HG02973 (cell line): ENCODE measurements around the gene DNTTIP2.
"Not testable (repeated sequence)": the region's sequence is repeated elsewhere in the genome, so short reads cannot be mapped to it uniquely, and the experiment has no call there.

Experiments used
- ATAC-seq: cut with Tn5 transposase; IDR thresholded peaks from one replicate; pipeline ENCODE4 v1.9.1; 2021; ENCODE audit warnings: moderate library complexity; ENCODE audit not compliant: unreplicated experiment

DNTTIP2 gene, protein sequence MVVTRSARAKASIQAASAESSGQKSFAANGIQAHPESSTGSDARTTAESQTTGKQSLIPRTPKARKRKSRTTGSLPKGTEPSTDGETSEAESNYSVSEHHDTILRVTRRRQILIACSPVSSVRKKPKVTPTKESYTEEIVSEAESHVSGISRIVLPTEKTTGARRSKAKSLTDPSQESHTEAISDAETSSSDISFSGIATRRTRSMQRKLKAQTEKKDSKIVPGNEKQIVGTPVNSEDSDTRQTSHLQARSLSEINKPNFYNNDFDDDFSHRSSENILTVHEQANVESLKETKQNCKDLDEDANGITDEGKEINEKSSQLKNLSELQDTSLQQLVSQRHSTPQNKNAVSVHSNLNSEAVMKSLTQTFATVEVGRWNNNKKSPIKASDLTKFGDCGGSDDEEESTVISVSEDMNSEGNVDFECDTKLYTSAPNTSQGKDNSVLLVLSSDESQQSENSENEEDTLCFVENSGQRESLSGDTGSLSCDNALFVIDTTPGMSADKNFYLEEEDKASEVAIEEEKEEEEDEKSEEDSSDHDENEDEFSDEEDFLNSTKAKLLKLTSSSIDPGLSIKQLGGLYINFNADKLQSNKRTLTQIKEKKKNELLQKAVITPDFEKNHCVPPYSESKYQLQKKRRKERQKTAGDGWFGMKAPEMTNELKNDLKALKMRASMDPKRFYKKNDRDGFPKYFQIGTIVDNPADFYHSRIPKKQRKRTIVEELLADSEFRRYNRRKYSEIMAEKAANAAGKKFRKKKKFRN

GRCh38 chr1:93878889-93879586 is at the start of gene DNTTIP2:
TSS of gene DNTTIP2 (minus strand) at chr1:93879206. CDS start at chr1:93879148, 58 bp downstream.
- ATAC-seq: peak; percentile 84

- ATAC-seq: no peak
These were observed 46.2 kb upstream of the DNTTIP2 start for GRCh38 chr1:93925206-93925605.

- ATAC-seq: no peak
These were observed 40.8 kb upstream of the DNTTIP2 start for GRCh38 chr1:93919780-93920179.

- ATAC-seq: no peak
These were observed 38.3 kb upstream of the DNTTIP2 start for GRCh38 chr1:93917302-93917701.

DNA sequence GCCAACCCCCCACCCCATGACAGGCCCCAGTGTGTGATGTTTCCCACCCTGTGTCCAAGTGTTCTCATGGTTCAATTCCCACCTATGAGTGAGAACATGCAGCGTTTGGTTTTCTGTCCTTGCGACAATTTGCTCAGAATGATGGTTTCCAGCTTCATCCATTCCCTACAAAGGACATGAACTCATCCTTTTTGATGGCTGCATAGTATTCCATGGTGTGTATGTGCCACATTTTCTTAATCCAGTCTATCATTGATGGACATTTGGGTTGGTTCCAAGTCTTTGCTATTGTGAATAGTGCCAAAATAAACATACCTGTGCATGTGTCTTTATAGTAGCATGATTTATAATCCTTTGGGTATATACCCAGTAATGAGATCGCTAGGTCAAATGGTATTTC is 31.9 kb upstream of the DNTTIP2 start:
- ATAC-seq: not testable (repeated sequence)

DNA sequence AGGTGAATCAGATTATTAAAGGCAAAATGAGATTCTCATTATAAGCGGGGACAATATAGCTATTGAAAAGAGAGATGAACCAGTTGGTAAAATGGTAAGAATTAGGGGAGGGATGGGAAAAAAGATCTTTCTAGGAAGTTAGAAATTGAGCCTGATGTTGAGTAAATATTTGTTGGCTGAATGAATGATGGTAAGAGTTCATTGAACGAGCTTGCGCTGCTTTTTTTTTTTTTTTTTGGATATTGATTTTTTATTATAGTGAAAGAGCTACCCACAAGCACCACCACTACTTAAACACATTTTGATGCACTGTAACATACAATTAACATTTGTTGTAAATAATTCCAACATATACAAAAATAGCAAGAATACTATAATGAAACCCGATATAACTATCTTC is 31.3 kb upstream of the DNTTIP2 start:
- no peak for ATAC-seq

GRCh38 chr1:93909146-93910050 is 30.4 kb upstream of the DNTTIP2 start, which contains the start of gene GCLM:
TSS of gene GCLM (minus strand) at chr1:93909430. CDS start at chr1:93909163, 267 bp downstream.
- ATAC-seq: peak; percentile 94

DNA sequence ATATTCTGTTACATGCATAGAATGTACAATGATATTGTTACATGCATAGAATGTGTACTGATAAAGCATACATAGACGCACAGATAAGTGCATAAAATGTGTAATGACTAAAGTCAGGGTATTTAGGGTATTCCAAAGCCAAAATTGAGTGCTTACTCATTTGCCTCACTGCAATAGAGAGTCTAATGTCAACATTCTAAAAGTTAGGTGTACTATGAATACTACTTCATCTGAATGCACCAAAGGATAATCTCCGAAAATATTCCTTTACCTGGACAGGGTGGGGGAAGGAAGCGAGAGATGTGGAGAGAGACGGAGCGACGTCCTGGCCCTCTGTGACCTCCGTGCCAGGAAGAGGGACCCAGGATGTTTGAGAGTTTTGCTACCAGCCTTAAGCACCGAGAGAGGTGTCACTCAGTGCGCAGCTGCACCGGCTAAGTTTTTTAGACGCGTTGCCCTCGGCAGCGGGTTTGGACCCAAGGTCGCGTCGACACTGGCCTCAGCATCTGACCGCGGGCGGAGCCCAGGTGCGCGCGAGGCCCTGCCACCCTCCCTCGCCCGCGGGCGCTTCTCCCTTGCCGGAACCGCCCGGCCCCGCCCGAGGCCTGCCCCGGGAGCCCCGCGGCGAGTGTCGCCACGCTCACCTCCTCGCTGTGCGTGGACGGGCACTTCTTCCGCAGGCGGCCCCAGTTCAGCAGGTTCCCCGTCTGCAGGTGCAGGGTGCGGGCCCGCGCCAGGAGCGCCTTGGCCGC is 29.6 kb upstream of the DNTTIP2 start:
- peak; percentile 38 for ATAC-seq

- no peak for ATAC-seq
These were observed 28.7 kb upstream of the DNTTIP2 start for GRCh38 chr1:93907718-93908117.

- ATAC-seq: no peak
These were observed 27.5 kb upstream of the DNTTIP2 start for GRCh38 chr1:93906480-93906879.

DNA sequence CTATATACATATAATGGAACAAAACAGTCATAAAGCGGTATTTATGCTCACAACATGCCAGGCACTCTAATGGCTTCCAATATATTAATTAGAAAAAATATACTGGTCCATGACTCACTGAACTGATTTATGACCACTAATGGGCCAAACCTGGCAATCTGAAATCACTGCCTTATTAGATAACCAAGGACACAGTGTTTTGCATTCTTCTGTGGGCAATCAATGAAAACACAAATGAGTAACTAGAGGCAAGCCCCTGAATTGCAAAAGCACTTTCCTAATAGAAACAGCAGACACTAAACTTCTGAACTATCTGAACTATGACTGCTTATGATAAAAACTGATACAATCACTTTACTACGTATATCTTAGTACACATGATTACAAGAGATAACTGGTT is 26.7 kb upstream of the DNTTIP2 start:
- ATAC-seq: no peak

GRCh38 chr1:93905051-93905450 is 26.0 kb upstream of the DNTTIP2 start:
- no peak for ATAC-seq

- no peak for ATAC-seq
These were observed 25.2 kb upstream of the DNTTIP2 start for GRCh38 chr1:93904228-93904627.

DNA sequence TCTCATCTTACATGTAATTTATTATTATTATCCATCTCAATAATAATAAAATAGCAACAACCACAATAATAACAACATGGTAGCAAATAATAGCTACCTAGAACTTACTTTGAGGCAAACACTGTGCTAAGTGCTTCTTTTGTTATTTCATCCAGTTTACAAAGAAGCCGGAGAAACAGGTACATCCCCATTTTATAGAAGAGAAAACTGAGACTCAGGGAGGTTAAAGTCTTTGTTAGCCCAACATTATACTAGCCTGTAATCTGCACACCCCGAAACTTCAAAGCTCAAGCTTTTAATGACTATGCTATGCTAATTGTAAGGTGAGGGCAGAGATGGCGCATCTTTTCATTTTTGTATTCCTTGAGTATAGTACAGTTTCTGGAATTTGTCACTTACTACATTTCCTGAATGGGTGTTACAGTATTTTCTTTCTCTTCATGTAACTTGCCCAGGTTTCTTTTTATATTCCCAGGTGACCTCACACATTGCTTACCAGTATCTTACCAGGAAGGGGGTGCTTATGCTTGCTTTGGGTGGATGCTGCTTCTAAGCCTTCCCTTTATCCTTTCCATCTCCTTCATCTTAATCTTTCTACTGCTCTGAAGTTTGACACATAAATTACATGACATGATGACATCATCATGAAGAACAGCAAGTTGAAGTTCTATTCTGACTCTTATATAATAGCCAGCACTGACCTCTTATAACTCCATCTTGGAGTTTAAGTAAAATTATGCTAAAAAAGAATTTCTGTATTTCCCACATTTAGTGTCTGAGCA is 21.9 kb upstream of the DNTTIP2 start:
- ATAC-seq: no peak

DNA sequence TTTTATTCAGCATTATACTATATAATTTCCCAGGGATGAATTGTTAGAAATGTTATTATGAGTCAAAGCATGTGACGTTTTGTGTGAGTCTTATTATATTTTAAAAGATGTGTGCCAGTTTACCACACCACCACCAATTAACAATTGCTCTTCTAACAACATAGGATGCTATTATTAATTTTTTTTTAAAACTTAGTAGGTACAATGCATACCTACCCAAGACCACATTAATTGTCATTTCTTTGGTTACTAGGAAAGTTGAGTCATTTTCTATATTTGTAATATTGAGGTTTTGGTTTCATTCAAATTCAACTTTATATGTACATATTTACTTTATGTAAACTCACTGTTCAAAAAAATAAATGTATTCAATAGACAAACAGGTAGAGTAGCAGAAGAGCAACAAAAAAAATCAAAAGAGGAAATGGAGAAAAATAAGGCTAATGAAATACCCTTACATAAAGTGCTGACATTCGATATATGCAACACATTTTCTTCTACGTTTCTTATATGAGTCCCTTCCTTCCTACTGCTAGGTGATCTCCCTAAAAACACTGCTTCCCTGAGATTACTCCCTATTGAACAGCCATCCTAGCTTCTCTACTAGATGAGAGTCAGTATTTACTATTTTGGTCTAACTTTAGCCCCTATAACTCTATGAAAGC is 20.7 kb upstream of the DNTTIP2 start:
- no peak for ATAC-seq

DNA sequence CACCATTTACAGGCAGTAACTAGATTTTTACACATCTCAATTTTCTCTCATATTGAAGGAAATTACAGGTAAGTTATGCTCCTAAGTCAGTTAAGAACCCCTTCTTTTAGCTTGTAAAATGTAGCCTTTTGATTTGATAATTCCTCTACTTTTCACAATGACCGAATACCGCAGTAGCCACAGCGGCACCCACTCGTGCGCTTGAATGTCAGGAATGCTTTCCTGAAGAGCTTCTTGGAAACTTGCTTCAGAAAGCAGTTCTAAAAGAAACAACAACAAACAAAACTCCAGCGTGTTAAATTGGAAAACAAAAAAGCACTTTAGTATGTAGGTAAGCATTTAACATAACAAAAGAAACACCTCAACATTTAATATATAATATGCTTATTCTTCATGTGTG is 9.9 kb upstream of the DNTTIP2 start:
- ATAC-seq: no peak

- no peak for ATAC-seq
These were observed 3.3 kb upstream of the DNTTIP2 start for GRCh38 chr1:93882269-93882668.

DNA sequence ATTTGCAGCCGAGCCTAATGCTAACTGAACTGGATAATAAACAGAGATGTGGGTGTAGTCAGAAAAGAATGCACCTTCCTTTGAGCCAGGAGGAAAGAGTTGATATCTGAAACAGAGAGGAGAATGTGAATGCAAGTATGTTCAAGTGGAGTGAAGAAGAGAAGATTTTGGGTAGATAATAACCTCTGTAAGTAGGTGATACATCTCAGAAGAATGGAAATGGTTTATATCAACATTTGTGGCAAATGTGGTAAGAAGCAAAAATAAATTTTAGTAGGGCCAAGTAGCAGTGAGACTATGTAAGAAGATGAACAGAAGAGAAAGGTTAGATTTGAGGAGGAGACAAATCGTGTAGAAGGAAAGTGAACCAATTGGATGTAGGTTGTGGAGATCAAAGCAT is 1.7 kb upstream of the DNTTIP2 start:
- no peak for ATAC-seq
